WTC11 (cell line): Measurements from ENCODE around the gene CPNE5.

Source experiments
- CTCF ChIP-seq: fragments of 200-600 bp; IDR thresholded peaks from 2 replicates; pipeline ENCODE4 v1.8.0; 2022; ENCODE audit warnings: antibody characterized with exemption
- NFE2L1 ChIP-seq: sonication (generic); formaldehyde crosslinking; IDR thresholded peaks from 2 replicates; pipeline ENCODE4 v1.8.1; 2023; ENCODE audit warnings: missing genetic modification reagents
- STAT6 ChIP-seq: sonication (generic); formaldehyde crosslinking; conservative IDR thresholded peaks from 2 replicates; pipeline ENCODE4 v1.8.1; 2023; ENCODE audit warnings: mild to moderate bottlenecking, low read depth, missing genetic modification reagents, moderate library complexity
- TCF7 ChIP-seq: sonication (generic); formaldehyde crosslinking; IDR thresholded peaks from 2 replicates; pipeline ENCODE4 v1.8.0; 2022; ENCODE audit warnings: mild to moderate bottlenecking, low read depth, missing genetic modification reagents, moderate library complexity

GRCh38 chr6:36860126-36860525, 20.9 kb upstream of the CPNE5 start:
- no peak for TF ChIP-seq CTCF
- TF ChIP-seq NFE2L1 (CRISPR knock-in tag): no peak
- TF ChIP-seq STAT6 (CRISPR knock-in tag): no peak
- no peak for TF ChIP-seq TCF7 (CRISPR knock-in tag)
